Stomach (tissue), 9 donors: ENCODE measurements around the gene ADAMTS6. TPM values are rescaled to one million over a fixed set of nuclear protein-coding genes. Genes with fewer than 3 reads are reported as not detected.

ENCODE experiments used
- DNase-seq, 2 donors: peaks; one replicate each; pipeline versions ENCODE4 v3.0.0 to v3.0.0-alpha.2; 2013 to 2019
- H3K27ac ChIP-seq, 5 donors: fragments of 200-600 bp in 4 of 5; sonication (generic) in 4 of 5; one replicate each; pipeline ENCODE4 v1.5.1; 2013 to 2019; ENCODE audit warnings: mild to moderate bottlenecking in 1 of 5, moderate library complexity in 1 of 5
- H3K27me3 ChIP-seq, 3 donors: fragments of 200-600 bp; sonication (generic); one replicate each; pipeline ENCODE4 v1.5.1; 2017 to 2019; ENCODE audit warnings: mixed run types in 1 of 3
- H3K36me3 ChIP-seq, 4 donors: fragments of 200-600 bp; sonication (generic); 1 replicate in 3 of 4; 2 replicates in 1 of 4; pipeline ENCODE4 v1.5.1; 2016 to 2019
- H3K4me1 ChIP-seq, 4 donors: fragments of 200-600 bp; sonication (generic); one replicate each; pipeline ENCODE4 v1.5.1; 2016 to 2019
- H3K4me3 ChIP-seq, 4 donors: fragments of 200-600 bp; sonication (generic) in 3 of 4; one replicate each; pipeline ENCODE4 v1.5.1; 2016 to 2019; ENCODE audit warnings: mild to moderate bottlenecking in 1 of 4
- H3K9me3 ChIP-seq, 4 donors: fragments of 200-600 bp; sonication (generic); one replicate each; pipeline ENCODE4 v1.5.1; 2016 to 2019
- CTCF ChIP-seq, 7 experiments: fragments of 450-650 bp in 4 of 7; fragments of 200-600 bp in 3 of 7; sonication (generic) in 3 of 7; IDR thresholded peaks; one replicate each; pipeline ENCODE4 v1.5.1; 2016 to 2019; ENCODE audit warnings: antibody characterized with exemption in 7 of 7, control low read depth in 2 of 7, mild to moderate bottlenecking in 1 of 7
- EP300 ChIP-seq: sonication (generic); formaldehyde crosslinking; IDR thresholded peaks from one replicate; pipeline ENCODE4 v1.6.1; 2017; ENCODE audit warnings: antibody characterized with exemption
- POLR2A ChIP-seq, 4 donors: fragments of 450-650 bp; IDR thresholded peaks; one replicate each; pipeline ENCODE4 v1.6.1; 2016; ENCODE audit warnings: antibody characterized with exemption in 4 of 4, control low read depth in 2 of 4, mild to moderate bottlenecking in 1 of 4, moderate library complexity in 1 of 4
- POLR2AphosphoS5 ChIP-seq, 3 donors: sonication (generic); formaldehyde crosslinking; IDR thresholded peaks; one replicate each; pipeline ENCODE4 v1.6.1; 2016; ENCODE audit warnings: antibody characterized with exemption in 3 of 3
- WGBS, 5 donors: extraction: QIAGEN DNeasy Blood & Tissue Kit in 3 of 5; methylation state at CpG; one replicate each; pipeline versions ENCODE4 v1.1.5 to v1.1.7; 2013 to 2018; 5-methylcytosine and 5-hydroxymethylcytosine counted together
- intact Hi-C: fragments of 100-400 bp; cut with DNase I; formaldehyde crosslinking; loops from one replicate; pipeline ENCODE4 v1.15.1; 2023; ENCODE audit warnings: low total_unique reads
- polyA plus RNA-seq, 3 donors: library from polyadenylated mRNA; stranded (reverse); fragments of 200-250 nt; gene quantifications; one replicate each; pipeline ENCODE4 v1.2.3, GENCODE V29; 2013
- total RNA-seq, 5 donors: library from RNA; depleted of rRNA; stranded (reverse); fragments of >200 nt; gene quantifications; one replicate each; pipeline versions ENCODE4 v1.1.0 to v1.2.3, GENCODE V29; 2014 to 2016
- donor health status: healthy with polysubstance abuse.
- donor health status: Bipolar disorder and iron deficiency.
- donor health status: healthy.

The ADAMTS6 gene
- total and polyA plus RNA-seq, 8 donors, result 0.15 to 43.3 (median 0.58) TPM; not detected in 1

GRCh38 chr5:65461490-65461889 lies 20.2 kb downstream of the ADAMTS6 start:
- no peak for DNase-seq
- Histone ChIP-seq H3K36me3 (no peaks in the 10 kb centered on the region), H3K4me3 (no peak overlapping the region), H3K27me3 (no peaks in the 10 kb centered on the region), H3K27ac (no peak overlapping the region), H3K4me1 (no peaks in the 10 kb centered on the region), H3K9me3 (no peaks in the 10 kb centered on the region)
- no peak for TF ChIP-seq CTCF (IDR thresholded peaks at IDR 0.05)
- no peak for TF ChIP-seq POLR2AphosphoS5 (IDR thresholded peaks at IDR 0.05)
- intact Hi-C loops, result no loop called here

GRCh38 chr5:65459995-65460394 lies 21.7 kb downstream of the ADAMTS6 start:
- no peak overlapping the region for H3K4me3 ChIP-seq
- intact Hi-C loops, result no loop called here
- no peak overlapping the region for H3K27ac ChIP-seq
- TF ChIP-seq POLR2A (IDR thresholded peaks at IDR 0.05), result no peak
- no peak for TF ChIP-seq CTCF (IDR thresholded peaks at IDR 0.05)
- no peak for TF ChIP-seq POLR2AphosphoS5 (IDR thresholded peaks at IDR 0.05)
- TF ChIP-seq EP300, result no peak
- DNase-seq, result no peak
- WGBS, 5 donors, result 86 to 89% (median 89%) methylated on average over 4 of the region's 4 CpGs
- H3K9me3 ChIP-seq, result no peaks in the 10 kb centered on the region
- H3K27me3 ChIP-seq, result no peaks in the 10 kb centered on the region
- no peaks in the 10 kb centered on the region for H3K36me3 ChIP-seq
- no peaks in the 10 kb centered on the region for H3K4me1 ChIP-seq

- H3K9me3 ChIP-seq, result no peaks in the 10 kb centered on the region
- intact Hi-C loops, result no loop called here
- H3K27ac ChIP-seq, result no peak overlapping the region
- H3K4me3 ChIP-seq, result no peak overlapping the region
- WGBS, 5 donors, result 82 to 96% (median 89%) methylated on average over 6 of the region's 6 CpGs
- no peaks in the 10 kb centered on the region for H3K27me3 ChIP-seq
- no peaks in the 10 kb centered on the region for H3K4me1 ChIP-seq
- TF ChIP-seq EP300 (no peak), POLR2AphosphoS5 (IDR thresholded peaks at IDR 0.05) (no peak), POLR2A (IDR thresholded peaks at IDR 0.05) (no peak), CTCF (IDR thresholded peaks at IDR 0.05) (no peak)
- no peaks in the 10 kb centered on the region for H3K36me3 ChIP-seq
- DNase-seq, result no peak
Measured at GRCh38 chr5:65455064-65455463, 26.7 kb downstream of the ADAMTS6 start.

- H3K4me1 ChIP-seq, result no peaks in the 10 kb centered on the region
- H3K9me3 ChIP-seq, result no peaks in the 10 kb centered on the region
- H3K4me3 ChIP-seq, result no peak overlapping the region
- no peaks in the 10 kb centered on the region for H3K36me3 ChIP-seq
- H3K27me3 ChIP-seq, result no peaks in the 10 kb centered on the region
- intact Hi-C loops, result no loop called here
- 52 to 69% (median 59%) methylated on average over 2 of the region's 2 CpGs for WGBS, 5 donors
- no peak overlapping the region for H3K27ac ChIP-seq
- no peak for DNase-seq
- TF ChIP-seq POLR2AphosphoS5 (IDR thresholded peaks at IDR 0.05) (no peak), POLR2A (IDR thresholded peaks at IDR 0.05) (no peak), CTCF (IDR thresholded peaks at IDR 0.05) (no peak), EP300 (no peak)
Measured at GRCh38 chr5:65451436-65451835, 30.3 kb downstream of the ADAMTS6 start.
